Measurements from ENCODE around the gene SLC44A3.
A peak's percentile ranks its signal among the peaks of the same experiment; 100 is the strongest.
"Not testable (repeated sequence)": the region's sequence is repeated elsewhere in the genome, so short reads cannot be mapped to it uniquely, and the experiment has no call there.

The SLC44A3 gene

GRCh38 chr1:94803106-94803505 is 17.1 kb upstream of the SLC44A3 start:
- no peak for DNase-seq

GRCh38 chr1:94803517-94804441 is 16.4 kb upstream of the SLC44A3 start:
- DNase-seq = peak; percentile 85

- no peak for DNase-seq
Measured at GRCh38 chr1:94804442-94804837, 15.7 kb upstream of the SLC44A3 start.

DNA sequence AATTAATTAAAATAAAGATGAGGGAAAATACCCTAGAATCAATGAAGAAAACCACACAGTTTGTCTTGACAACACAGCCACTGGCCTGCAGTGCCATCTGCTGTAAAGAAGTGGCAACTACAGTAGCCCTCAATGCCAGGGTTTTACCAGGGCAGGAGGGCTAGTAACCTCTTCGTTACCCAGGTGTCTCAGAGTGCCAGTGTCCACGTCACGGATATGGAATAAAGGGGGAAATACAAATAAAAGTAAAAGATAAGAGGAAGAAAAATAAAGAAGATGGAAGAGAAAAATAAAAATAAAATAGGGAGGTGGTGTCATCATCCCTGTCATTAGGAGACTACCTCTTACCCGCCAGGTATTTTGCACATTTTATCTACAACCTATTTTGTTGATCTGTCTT is 14.2 kb upstream of the SLC44A3 start:
- DNase-seq = peak; percentile 66

- DNase-seq = no peak
Measured at GRCh38 chr1:94806441-94806871, 13.7 kb upstream of the SLC44A3 start.

DNA sequence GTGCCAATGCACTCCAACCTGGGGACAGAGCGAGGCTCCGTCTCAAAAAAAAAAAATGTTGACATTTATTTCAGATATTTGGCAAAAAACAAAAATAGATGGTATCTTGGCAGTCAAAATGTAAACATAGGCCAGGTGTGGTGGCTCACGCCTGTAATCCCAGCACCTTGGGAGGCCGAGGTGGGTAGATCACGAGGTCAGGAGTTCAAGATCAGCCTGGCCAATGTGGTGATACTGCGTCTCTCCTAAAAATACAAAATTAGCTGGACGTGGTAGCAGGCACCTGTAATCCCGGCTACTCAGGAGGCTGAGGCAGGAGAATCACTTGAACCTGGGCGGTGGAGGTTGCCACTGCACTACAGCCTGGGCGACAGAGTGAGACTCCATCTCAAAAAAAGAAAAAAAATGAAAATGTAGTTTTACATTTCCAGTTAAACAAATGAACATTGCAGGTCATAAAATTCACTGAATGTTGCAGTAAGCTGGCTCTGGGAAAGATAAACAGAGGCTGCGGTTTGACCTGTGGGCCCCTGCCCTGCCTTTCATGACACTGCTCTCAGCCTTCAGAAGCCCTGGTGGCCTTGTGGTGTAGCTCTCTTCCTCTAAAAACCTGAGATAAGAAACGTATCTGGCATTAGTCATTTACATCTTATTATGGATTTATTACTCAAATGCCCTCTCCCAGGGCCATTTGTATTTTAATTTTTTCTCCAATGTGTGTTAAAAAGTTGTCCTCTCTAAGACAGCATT is 12.2 kb upstream of the SLC44A3 start:
- DNase-seq = no peak

DNA sequence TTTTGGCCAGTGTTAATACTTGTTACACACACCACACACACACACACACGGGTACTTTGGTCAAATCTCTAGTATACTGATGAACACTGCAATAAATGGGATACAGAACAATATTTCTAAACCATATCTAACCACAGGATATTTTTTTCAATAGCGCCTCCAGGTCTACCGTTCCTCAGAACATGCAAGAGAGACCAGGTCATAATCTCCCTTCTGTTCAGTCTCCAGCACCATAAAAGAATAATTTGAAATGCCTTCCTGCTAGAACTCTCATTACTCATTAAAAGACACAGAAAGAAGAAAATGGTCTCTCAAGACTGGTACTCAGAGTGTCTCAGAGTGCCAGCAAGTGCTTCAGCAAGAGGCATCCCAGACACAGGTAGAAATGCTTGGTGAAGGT is 11.5 kb upstream of the SLC44A3 start:
- no peak for DNase-seq

DNA sequence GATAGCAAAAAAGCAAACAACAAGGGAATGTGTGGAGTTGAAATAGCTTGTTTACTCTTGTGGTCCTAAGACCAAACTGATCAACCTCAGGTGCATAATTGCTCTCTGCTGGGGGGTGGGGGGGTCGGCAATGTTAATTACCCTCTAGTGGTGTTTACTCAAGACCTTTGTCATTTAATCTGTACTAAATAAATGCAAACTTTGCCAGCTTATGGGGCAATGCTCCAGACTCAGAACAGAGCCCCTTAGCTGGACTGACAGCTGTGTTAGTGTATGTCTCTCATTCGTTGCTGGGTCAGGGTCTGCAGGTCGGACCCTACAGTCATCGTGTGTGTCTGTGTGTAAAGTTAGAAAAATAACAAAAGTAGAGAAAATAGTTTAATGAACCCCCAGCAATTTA is 7.2 kb upstream of the SLC44A3 start:
- DNase-seq = no peak

DNA sequence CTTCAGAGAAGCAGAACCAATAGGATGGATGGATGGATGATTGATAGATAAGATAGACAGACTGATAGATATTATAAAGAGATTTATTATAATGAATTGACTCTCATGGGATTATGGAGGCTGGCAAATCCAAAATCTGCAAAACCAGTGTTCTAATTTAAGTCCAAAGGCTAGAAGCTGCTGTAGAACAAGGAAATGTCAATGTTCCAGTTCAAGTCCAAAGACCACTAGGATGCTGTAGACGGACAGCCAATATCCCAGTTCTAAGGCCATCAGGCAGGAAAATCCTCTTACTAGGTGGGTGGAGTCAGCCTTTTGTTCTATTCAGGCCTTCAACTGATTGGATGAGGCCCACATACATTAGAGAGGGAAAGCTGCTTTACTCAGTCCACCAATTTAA is 4.1 kb upstream of the SLC44A3 start:
- DNase-seq = no peak

DNA sequence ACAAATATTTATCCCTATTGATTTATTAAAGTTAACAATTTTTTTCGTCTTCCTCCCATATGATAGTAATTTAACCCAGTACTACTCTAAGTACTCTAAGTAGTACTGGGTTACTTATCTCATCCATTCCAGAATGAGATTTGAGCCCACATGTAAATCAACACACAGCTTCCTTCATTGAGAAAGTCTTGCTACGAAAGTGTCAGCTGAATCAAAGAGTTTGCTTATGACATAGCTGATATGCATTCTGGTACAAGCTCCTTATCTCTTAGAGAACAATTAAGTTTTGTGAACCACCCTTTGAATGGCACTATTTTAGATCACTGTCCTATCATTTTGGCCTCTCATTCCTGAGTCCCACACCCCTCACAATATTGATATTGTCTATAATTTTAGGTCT is 2.4 kb upstream of the SLC44A3 start:
- no peak for DNase-seq

DNA sequence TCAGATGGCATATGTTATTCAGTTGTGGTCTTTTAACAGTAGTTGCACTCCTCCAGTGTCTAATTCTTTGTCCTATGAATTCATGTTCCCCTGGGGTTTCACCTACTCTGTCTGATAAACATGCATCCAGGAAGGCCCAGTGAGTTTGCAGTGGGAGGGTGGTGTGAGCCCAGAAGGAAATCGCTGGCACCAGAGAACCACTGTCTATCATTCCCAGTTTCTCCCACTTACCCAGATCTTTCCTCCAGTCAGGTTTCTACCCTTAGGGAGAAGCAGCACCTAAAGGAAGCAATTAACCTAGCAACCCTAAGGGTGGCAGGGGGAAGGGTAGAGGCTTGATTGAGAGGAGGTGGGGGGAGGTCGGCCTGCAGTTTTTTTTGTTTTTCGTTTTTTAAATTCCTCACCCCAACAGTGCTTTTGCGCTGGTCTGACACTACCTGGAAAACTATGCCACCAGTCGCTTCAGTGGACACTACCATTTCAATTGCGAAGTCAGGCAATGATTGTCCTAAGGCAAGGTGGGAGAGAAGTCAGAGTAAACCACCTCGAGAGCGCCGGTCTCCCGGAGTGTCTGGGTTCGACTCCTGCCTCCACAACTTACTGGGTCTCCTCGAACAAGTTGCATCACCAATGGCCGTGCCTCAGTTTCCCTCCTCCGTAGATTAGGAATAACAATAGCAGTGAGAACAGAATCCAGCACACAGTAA is 766 bp upstream of the SLC44A3 start:
- no peak for DNase-seq

GRCh38 chr1:94820936-94821335 is 779 bp downstream of the SLC44A3 start:
- DNase-seq = no peak

DNA sequence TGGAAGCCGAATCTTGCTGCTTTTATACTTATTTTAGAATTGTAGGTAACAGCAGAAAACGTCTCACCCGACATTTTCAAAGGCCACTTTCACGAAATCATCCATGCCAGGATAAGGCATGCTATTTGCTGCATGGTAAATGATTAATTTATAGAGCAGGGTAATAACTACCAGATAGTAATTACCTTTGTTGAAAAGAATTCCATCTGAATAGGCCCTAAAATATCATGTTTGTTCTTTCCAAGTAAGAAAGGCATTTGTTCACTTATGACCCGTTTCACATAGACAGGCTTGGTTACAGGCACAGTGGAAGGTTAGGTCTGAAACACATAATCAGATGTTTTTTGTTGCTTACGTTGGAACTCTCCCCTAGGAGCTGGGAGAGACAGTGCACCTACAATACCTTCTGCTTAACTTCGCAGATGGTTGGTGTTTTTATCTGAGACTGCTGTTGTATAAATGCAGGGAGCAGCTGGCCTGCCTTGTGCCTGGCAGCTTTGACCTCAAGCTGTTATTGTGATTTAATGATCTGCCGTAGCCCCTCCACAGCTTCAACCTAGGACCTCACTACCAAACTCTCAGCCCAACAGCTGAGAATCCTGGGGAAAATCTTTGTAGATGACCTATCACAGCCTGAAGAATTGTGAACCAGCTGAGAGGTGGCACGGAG is 1.6 kb downstream of the SLC44A3 start:
- no peak for DNase-seq

GRCh38 chr1:94823116-94823515 is 3.0 kb downstream of the SLC44A3 start:
- DNase-seq = no peak

DNA sequence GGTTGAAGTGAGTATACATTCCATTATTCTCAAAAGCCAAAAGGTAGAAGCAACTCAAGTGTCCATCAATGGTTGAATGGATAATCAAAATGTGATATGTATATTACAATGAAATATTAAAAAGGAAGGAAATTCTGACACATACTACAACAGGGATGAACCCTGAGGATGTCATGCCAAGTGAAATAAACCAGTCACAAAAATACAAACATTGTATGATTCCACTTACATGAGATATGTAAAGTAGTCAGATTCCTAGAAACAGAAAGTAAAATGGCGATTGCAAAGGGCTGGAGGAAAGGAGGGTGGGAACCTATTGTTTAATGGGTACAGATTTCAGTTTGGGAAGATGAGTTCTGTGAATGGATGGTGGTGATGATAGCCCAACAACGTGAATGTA is 5.8 kb downstream of the SLC44A3 start:
- no peak for DNase-seq

DNA sequence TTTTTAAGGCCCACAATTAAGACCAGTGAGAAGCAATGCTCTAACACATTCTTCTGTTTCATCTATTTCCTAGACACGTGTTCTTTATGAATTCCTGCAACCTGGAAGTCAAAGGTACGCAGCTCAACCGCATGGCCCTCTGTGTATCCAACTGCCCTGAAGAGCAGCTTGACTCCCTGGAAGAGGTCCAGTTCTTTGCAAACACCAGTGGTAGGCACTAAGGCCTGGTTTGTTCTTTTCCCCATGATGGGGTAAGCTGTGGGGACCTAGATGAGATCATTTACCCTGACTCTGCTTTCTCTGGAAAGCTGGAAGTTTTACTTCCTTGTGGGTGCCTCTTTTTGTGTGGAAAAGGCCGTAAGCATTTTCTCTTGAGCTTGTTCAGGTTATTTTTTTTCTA is 7.3 kb downstream of the SLC44A3 start:
- no peak for DNase-seq

DNA sequence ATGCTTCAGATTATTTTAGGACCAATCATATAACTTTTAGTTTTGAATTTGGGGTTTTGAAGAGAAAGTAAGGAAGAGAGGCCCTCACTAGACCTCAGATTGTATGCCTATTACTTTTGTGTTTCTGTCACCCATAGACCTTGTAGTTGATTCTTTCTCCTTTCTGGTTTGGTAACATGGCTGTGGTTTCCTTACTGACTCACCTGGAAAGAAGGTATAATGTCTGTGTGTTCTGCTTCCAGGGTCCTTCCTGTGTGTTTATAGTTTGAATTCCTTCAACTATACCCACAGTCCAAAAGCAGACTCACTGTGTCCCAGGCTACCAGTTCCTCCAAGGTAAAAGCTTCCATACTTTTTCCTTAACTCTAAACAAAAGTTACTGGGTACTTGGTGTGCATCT is 8.1 kb downstream of the SLC44A3 start:
- DNase-seq = no peak

GRCh38 chr1:94831641-94832040 is 11.5 kb downstream of the SLC44A3 start:
- no peak for DNase-seq

DNA sequence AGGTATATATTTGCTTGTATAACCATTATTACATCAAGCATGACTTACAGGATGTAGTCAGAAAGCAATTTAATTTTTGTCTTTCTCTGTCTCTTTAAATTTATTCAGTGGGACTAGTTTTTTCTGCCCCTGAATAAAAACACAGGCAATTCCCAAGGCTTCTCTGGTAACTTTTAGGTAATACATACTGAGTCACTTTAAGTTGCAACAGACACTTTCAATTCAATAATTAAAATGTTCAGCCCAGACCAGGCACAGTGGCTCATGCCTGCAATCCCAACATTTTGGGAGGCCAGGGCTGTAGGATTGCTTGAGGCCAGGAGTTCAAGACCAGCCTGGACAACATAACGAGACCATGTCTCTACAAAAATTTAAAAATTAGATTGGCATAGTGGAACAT is 12.3 kb downstream of the SLC44A3 start:
- no peak for DNase-seq

DNA sequence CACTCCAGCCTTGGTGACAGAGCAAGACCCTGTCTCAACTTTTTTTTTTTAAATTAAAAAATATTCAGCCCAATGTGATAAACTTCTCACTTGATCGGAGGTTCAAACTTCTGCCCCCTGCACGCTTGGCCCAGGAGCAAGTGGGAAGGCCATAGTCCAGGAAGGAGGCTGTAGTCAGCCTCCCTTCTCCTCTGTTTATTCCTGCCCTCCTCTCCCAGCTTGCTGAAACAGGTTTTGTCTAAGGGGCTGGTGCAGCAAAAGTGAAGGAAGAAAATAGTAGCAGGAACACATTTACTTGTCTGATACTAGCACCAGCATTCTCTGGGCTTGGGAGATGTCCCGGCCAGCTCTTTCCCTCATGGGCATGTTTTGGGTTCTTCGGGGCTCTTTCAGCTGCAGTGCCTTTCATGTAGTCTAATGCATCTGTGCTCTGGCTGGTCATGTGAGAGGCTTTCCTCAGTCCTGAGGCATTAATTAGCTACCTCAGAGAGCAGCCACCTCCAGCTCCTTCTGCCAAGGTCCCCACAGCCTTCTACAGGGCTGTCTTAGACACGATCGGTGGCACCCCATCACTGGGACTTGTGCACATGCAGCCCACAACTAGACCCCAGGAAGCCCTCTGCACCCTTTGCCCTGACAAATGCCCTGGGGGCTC is 12.9 kb downstream of the SLC44A3 start:
- DNase-seq = no peak

DNA sequence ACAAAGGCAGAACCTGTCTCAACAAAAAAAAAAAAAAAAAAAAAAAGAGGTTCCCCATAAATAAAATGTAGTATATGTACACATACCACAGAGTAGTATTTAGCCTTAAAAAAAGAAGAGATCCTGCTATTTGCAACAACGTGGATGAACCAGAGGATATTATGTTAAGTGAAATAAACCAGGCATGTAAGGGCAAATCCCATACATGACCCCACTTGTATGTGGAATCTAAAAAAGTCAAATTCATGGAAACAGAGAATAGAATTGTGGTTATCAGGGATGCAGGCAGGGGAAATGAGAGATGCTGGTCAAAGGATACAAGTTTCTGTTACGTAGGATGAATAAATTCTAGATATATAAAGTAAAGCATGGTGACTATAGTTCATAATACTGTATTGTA is 16.7 kb downstream of the SLC44A3 start:
- DNase-seq = no peak

GRCh38 chr1:94840381-94840780 is 20.2 kb downstream of the SLC44A3 start:
- not testable (repeated sequence) for DNase-seq

All from femur (tissue), 1 donor.